Liver (tissue), 3 donors: Measurements from ENCODE around the gene KSR2.

ENCODE experiments used
- ATF3 ChIP-seq: IDR thresholded peaks from 2 replicates; pipeline ENCODE4 v1.6.1; 2016; ENCODE audit warnings: antibody characterized with exemption
- CTCF ChIP-seq: fragments of 150-350 bp; IDR thresholded peaks from 2 replicates; pipeline ENCODE4 v1.5.1; 2017; ENCODE audit warnings: improper control_type of control experiment, low read depth, low read length; ENCODE audit not compliant: missing input control
- EGR1 ChIP-seq, 2 donors: IDR thresholded peaks; 2 replicates each; pipeline ENCODE4 v1.6.1; 2016 to 2018; ENCODE audit warnings: antibody characterized with exemption in 2 of 2, low read depth in 2 of 2
- FOXA1 ChIP-seq: IDR thresholded peaks from 2 replicates; pipeline ENCODE4 v1.6.1; 2016; ENCODE audit warnings: antibody characterized with exemption
- FOXA2 ChIP-seq: IDR thresholded peaks from 2 replicates; pipeline ENCODE4 v1.6.1; 2016; ENCODE audit warnings: antibody characterized with exemption
- GABPA ChIP-seq, 2 donors: IDR thresholded peaks in 1 of 2; conservative IDR thresholded peaks in 1 of 2; 2 replicates each; pipeline ENCODE4 v1.6.1; 2016; ENCODE audit warnings: antibody characterized with exemption in 2 of 2, mild to moderate bottlenecking in 1 of 2, moderate library complexity in 1 of 2
- JUND ChIP-seq, 2 donors: IDR thresholded peaks; 2 replicates each; pipeline ENCODE4 v1.6.1; 2016; ENCODE audit warnings: antibody characterized with exemption in 2 of 2
- MAX ChIP-seq: IDR thresholded peaks from 2 replicates; pipeline ENCODE4 v1.6.1; 2016; ENCODE audit warnings: antibody characterized with exemption
- RAD21 ChIP-seq, 2 donors: IDR thresholded peaks; 2 replicates each; pipeline ENCODE4 v1.6.1; 2016; ENCODE audit warnings: antibody characterized with exemption in 2 of 2, mild to moderate bottlenecking in 2 of 2
- RXRA ChIP-seq, 2 donors: IDR thresholded peaks; 2 replicates each; pipeline ENCODE4 v1.6.1; 2017 to 2018; ENCODE audit warnings: antibody characterized with exemption in 2 of 2, mild to moderate bottlenecking in 1 of 2
- TAF1 ChIP-seq: conservative IDR thresholded peaks from 2 replicates; pipeline ENCODE4 v1.6.1; 2016; ENCODE audit warnings: antibody characterized with exemption, mild to moderate bottlenecking
- YY1 ChIP-seq: IDR thresholded peaks from 2 replicates; pipeline ENCODE4 v1.6.1; 2016; ENCODE audit warnings: antibody characterized with exemption, mild to moderate bottlenecking
- TF ChIP-seq, protein P1 (sequence below): IDR thresholded peaks from 2 replicates; pipeline ENCODE4 v1.6.1; 2016; ENCODE audit warnings: antibody characterized with exemption, mild to moderate bottlenecking
- TF ChIP-seq, protein P2 (sequence below): IDR thresholded peaks from 2 replicates; pipeline ENCODE4 v1.6.1; 2016; ENCODE audit warnings: antibody characterized with exemption
- donor health status: healthy.
- donor health status: healthy.

- TF ChIP-seq TAF1 (no peak), CTCF (no peak), RAD21 (IDR thresholded peaks at IDR 0.05) (no peak), YY1 (no peak), FOXA2 (no peak), JUND (IDR thresholded peaks at IDR 0.05) (no peak), FOXA1 (no peak), RXRA (IDR thresholded peaks at IDR 0.05) (no peak), EGR1 (IDR thresholded peaks at IDR 0.05; ENCODE audit: low read depth in 2 of 2) (no peak), MAX (no peak), ATF3 (no peak), GABPA (IDR thresholded peaks at IDR 0.05 in 1 of 2, conservative IDR thresholded peaks at IDR 0.05 in 1 of 2) (no peak)
- TF ChIP-seq, protein P1, sequence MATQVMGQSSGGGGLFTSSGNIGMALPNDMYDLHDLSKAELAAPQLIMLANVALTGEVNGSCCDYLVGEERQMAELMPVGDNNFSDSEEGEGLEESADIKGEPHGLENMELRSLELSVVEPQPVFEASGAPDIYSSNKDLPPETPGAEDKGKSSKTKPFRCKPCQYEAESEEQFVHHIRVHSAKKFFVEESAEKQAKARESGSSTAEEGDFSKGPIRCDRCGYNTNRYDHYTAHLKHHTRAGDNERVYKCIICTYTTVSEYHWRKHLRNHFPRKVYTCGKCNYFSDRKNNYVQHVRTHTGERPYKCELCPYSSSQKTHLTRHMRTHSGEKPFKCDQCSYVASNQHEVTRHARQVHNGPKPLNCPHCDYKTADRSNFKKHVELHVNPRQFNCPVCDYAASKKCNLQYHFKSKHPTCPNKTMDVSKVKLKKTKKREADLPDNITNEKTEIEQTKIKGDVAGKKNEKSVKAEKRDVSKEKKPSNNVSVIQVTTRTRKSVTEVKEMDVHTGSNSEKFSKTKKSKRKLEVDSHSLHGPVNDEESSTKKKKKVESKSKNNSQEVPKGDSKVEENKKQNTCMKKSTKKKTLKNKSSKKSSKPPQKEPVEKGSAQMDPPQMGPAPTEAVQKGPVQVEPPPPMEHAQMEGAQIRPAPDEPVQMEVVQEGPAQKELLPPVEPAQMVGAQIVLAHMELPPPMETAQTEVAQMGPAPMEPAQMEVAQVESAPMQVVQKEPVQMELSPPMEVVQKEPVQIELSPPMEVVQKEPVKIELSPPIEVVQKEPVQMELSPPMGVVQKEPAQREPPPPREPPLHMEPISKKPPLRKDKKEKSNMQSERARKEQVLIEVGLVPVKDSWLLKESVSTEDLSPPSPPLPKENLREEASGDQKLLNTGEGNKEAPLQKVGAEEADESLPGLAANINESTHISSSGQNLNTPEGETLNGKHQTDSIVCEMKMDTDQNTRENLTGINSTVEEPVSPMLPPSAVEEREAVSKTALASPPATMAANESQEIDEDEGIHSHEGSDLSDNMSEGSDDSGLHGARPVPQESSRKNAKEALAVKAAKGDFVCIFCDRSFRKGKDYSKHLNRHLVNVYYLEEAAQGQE = no peak
- TF ChIP-seq, protein P2, sequence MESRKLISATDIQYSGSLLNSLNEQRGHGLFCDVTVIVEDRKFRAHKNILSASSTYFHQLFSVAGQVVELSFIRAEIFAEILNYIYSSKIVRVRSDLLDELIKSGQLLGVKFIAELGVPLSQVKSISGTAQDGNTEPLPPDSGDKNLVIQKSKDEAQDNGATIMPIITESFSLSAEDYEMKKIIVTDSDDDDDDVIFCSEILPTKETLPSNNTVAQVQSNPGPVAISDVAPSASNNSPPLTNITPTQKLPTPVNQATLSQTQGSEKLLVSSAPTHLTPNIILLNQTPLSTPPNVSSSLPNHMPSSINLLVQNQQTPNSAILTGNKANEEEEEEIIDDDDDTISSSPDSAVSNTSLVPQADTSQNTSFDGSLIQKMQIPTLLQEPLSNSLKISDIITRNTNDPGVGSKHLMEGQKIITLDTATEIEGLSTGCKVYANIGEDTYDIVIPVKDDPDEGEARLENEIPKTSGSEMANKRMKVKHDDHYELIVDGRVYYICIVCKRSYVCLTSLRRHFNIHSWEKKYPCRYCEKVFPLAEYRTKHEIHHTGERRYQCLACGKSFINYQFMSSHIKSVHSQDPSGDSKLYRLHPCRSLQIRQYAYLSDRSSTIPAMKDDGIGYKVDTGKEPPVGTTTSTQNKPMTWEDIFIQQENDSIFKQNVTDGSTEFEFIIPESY = no peak
Observed at GRCh38 chr12:117680312-117680711, 288.5 kb downstream of the KSR2 start.
